Suppressor macrophage treated with lipopolysaccharide for 1 hour (primary cell): Measurements from ENCODE around the gene PPIF.

Experiments used
- DNase-seq, 3 donors: peaks; one replicate each; pipeline ENCODE4 v3.0.0-alpha.2; 2020 to 2022

PPIF gene

GRCh38 chr10:79313911-79314439, 33.3 kb upstream of the PPIF start:
- DNase-seq: no peak

- no peak for DNase-seq
These were observed 32.3 kb upstream of the PPIF start for GRCh38 chr10:79314761-79315601.

GRCh38 chr10:79315602-79315920, 31.7 kb upstream of the PPIF start:
- no peak for DNase-seq

- DNase-seq: no peak
These were observed 30.4 kb upstream of the PPIF start for GRCh38 chr10:79316671-79317431.

GRCh38 chr10:79318369-79318768, 28.9 kb upstream of the PPIF start:
- no peak for DNase-seq

GRCh38 chr10:79319115-79319771, 28.0 kb upstream of the PPIF start:
- peak in 1 of 3 donors; percentile 40 for DNase-seq

GRCh38 chr10:79320316-79320715, 27.0 kb upstream of the PPIF start:
- DNase-seq: peak; percentile 41 to 59 (median 44)

GRCh38 chr10:79320820-79321493, 26.3 kb upstream of the PPIF start:
- peak; percentile 92 to 99 (median 97) for DNase-seq

GRCh38 chr10:79321494-79321882, 25.8 kb upstream of the PPIF start:
- no peak for DNase-seq

GRCh38 chr10:79321951-79322350, 25.3 kb upstream of the PPIF start:
- no peak for DNase-seq

- DNase-seq: peak; percentile 71 to 81 (median 71)
These were observed 24.4 kb upstream of the PPIF start for GRCh38 chr10:79322616-79323543.

GRCh38 chr10:79323602-79324001, 23.7 kb upstream of the PPIF start:
- no peak for DNase-seq

GRCh38 chr10:79324032-79324695, 23.1 kb upstream of the PPIF start:
- peak in 1 of 3 donors; percentile 7 for DNase-seq

GRCh38 chr10:79326361-79327089, 20.7 kb upstream of the PPIF start:
- DNase-seq: no peak

- DNase-seq: no peak
These were observed 20.2 kb upstream of the PPIF start for GRCh38 chr10:79327090-79327457.

GRCh38 chr10:79328147-79328701, 19.0 kb upstream of the PPIF start:
- no peak for DNase-seq

- peak; percentile 44 to 62 (median 58) for DNase-seq
These were observed 18.3 kb upstream of the PPIF start for GRCh38 chr10:79328737-79329504.

- no peak for DNase-seq
These were observed 17.7 kb upstream of the PPIF start for GRCh38 chr10:79329529-79329928.

GRCh38 chr10:79331226-79331625, 16.0 kb upstream of the PPIF start:
- DNase-seq: no peak
